ENCODE results near the gene RUVBL2.
"Not testable (repeated sequence)": the region's sequence is repeated elsewhere in the genome, so short reads cannot be mapped to it uniquely, and the experiment has no call there.

The RUVBL2 gene

DNA sequence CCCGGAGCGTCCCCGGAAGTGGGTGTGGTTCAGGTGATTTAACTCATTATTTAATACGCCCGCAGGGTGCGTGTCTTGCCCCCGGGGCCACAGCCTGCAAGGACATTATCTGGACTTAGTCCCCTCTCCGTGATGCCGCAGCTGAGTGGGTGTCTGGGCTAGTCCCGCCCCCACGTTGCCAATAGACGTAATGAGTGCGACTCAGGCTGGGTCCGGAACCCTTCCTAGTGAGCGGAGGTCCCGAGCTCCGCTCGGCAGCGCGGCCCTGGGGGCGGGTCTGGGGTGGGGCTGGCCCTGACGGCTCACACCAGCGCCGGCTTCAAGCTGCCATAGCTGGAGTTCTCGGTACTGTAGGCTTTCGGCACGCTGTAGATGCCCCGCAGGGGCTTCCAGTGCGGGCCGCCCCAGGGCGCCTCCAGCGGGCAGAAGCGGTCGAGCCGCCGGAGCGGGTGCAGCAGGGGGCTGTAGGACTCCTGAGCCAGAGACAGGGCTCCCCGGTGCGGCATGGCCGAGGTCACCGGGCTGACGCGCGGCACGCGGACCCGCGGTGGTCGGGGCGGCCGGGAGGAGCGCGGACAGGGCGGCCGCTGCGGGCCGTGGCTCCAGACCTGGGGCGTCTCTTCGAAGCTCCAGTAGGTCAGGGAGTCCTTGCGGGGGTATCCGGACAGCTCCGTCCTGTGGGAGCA, 24.1 kb downstream of the RUVBL2 start:
- peak; percentile 62 for DNase-seq (ENCODE audit: low read depth)
- peak overlapping the region; percentile 47 for H3K4me3 ChIP-seq (ENCODE audit: low read depth, low read length)
- TF ChIP-seq, protein P1, sequence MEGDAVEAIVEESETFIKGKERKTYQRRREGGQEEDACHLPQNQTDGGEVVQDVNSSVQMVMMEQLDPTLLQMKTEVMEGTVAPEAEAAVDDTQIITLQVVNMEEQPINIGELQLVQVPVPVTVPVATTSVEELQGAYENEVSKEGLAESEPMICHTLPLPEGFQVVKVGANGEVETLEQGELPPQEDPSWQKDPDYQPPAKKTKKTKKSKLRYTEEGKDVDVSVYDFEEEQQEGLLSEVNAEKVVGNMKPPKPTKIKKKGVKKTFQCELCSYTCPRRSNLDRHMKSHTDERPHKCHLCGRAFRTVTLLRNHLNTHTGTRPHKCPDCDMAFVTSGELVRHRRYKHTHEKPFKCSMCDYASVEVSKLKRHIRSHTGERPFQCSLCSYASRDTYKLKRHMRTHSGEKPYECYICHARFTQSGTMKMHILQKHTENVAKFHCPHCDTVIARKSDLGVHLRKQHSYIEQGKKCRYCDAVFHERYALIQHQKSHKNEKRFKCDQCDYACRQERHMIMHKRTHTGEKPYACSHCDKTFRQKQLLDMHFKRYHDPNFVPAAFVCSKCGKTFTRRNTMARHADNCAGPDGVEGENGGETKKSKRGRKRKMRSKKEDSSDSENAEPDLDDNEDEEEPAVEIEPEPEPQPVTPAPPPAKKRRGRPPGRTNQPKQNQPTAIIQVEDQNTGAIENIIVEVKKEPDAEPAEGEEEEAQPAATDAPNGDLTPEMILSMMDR (conservative IDR thresholded peaks at IDR 0.05; ENCODE audit: low read depth, low read length): peak; percentile 61

DNA sequence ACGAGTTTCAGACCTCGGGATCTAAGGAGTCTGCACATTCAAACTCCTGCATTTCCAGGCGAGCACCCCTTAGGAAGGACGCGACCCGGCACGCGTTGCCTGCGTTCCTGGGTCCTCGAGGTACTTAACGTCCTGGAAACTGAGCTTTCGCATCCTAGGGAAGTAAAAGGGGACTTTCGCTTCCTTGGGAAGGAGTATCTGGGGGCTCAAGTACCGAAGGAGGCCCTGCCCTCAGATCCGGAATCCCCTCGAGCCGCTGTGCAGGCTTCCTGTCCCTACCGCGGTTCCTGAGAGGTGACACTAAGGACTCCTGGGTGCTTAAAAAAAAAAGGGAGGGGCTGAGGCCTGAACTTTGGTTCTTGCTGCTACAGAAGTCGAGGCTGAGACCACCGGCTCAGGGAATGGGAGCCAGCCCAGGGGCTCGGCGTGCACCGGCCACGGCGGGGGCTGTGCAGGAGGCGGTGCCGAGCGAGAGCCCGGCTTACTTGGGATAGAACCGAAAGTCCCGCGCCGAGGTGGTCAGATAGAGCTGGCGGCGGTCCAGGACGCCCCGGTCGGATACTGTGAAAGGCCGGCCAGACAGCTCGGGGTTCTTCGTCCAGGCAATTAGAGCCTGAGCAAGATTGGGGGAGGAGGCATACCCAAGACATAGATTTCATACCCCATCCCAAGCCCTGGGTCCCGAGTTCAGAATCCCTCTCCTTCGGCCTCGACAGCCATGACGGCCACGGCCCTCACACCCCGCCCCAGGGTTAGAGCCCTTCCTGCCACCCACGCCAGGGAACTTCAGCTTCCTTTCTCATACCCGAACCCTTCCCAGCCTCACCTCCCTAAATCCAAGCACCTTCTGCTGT, 24.9 kb downstream of the RUVBL2 start:
- DNase-seq (ENCODE audit: low read depth): not testable (repeated sequence)
- peak overlapping the region; percentile 47 for H3K4me3 ChIP-seq (ENCODE audit: low read depth, low read length)

DNA sequence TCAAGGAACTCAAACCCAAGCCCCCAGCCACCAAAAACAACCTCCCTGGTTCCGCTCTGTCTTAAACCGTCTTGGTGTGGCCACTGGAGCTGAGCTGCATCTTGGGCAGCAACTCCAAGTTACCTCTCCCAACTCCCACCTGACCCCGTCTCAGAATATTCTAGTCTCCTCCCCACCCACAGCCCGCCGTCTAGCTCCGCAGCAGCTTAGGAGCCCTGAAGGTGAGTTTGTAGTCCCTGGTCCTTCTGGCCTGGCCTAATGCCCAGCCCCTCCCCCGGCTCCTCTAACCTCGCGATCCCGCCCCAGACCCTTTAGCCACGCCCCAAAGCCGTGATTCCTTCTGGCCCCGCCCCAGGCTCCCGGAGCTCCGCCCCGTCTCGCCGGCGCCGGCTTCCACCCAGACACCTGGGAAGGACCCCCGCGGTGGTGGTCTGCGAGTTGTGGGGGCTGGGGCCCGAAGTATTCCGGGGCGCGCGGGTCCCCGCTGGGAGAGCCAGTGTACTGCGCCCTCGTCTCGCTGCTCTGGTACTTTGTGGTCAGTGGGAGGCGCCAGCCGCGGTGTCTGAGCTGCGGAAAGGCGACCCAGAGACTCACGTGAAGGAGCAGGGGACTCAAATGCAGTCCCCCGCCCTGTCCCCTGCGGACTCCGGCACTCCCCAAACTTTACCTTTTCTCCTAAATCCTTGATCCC, 25.7 kb downstream of the RUVBL2 start:
- TF ChIP-seq, protein P1 (conservative IDR thresholded peaks at IDR 0.05; ENCODE audit: low read depth, low read length): no peak

DNA sequence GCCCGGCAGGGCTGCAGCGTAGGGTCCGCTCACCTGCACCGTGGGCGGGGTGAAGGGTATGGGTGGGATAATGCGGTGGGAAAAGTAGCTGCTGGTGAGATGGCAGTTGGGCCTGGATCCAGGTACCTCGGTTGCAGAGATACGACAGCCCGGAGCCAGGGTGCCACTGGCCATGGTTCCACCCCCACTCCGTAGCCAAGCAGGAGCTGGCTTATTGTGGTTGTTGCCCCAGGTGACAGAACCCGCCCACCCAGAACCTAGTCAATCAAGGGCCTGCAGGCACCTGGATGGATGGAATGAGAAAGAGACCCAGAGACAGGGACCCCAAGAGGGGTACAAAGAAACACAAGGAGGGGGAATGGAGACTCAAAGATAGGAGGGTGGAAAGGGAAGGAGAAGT, 26.7 kb downstream of the RUVBL2 start:
- no peak overlapping the region for H3K4me3 ChIP-seq (ENCODE audit: low read depth, low read length)
- TF ChIP-seq, protein P1 (conservative IDR thresholded peaks at IDR 0.05; ENCODE audit: low read depth, low read length): no peak
- no peak for DNase-seq (ENCODE audit: low read depth)

More for the DNA sequence above, 25.7 kb downstream of the RUVBL2 start:
- DNase-seq (ENCODE audit: low read depth): peak; percentile 45
- H3K4me3 ChIP-seq (ENCODE audit: low read depth, low read length): peak overlapping the region; percentile 47

DNA sequence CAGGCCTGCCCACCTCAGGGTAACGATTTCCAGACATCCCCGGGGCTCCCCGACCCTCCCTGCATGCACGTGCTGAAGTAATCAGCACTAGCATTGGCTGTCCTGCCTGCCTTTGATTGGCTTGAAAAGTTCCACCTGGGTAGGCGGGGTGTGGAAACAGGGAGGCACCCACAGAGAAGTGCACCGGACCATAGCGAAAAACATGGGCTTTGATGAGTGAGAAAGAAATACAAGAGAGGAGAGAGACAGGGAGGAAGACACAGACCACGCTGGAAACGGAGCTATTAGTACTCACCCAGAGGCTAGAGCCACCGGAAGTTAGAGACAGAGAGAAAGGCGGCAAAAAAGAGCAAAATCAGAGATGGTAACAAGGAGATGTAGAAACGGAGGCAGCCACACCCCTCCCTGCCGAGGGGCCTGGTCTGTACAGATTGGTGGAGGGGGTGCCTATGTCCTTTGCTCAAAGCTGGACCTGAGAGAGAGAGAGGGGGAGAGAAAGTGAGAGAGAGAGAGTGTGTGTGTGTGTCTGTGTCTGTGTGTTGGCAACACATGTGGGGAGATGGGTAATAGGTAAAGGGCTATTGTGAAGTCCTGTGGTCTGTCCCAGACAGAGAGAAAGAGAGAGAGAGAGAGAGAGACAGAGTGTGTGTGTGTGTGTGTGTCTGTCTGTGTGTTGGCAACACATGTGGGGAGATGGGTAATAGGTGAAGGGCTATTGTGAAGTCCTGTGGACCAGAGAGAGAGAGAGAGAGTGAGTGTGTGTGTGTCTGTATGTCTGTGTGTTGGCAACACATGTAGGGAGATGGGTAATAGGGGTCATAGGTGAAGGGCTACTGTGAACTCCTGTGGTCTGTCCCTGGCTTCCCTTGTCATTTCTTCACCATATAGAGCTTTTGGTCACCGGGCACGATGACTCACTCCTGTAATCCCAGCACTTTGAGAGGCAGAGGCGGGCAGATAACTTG, 27.5 kb downstream of the RUVBL2 start:
- H3K4me3 ChIP-seq (ENCODE audit: low read depth, low read length): no peak overlapping the region
- DNase-seq (ENCODE audit: low read depth): peak; percentile 44
- TF ChIP-seq, protein P1 (conservative IDR thresholded peaks at IDR 0.05; ENCODE audit: low read depth, low read length): no peak

DNA sequence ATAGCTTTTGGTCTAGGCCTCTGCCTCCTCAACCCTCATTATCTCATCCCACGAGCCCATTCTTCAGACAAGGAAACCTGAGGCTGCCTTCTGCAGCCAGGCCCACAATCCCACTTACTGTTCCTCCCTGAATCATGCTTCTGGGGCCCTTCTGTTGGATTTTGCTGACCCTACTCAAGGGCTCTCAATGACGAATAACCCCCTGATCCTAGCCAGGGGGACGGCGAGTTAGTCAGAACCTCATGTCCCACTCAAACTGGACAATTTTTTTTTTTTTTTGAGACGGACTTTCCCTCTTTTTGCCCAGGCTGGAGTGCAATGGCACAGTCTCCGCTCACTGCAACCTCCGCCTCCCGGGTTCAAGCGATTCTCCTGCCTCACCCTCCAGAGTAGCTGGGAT, 28.4 kb downstream of the RUVBL2 start:
- TF ChIP-seq, protein P1 (conservative IDR thresholded peaks at IDR 0.05; ENCODE audit: low read depth, low read length): no peak
- DNase-seq (ENCODE audit: low read depth): no peak
- no peak overlapping the region for H3K4me3 ChIP-seq (ENCODE audit: low read depth, low read length)

DNA sequence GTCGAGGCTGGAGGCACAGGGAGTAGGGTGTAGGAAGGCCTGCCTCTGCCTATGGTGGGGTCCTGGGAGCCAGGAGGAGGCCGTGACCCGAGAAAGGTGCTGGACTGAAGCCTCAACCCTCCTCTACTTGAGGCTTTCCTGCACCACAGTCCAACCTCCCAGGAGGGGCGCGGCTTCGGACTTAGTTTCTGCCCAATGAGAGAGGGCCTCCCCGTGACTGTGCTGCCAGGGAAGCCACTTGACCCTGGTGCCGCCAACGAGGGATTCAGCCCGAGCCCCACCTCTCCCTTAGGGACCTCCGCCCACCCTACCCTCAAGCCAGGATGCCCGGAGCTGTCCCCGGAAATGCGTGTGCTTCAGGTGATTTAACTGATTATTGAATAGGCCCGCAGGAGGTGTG, 30.5 kb downstream of the RUVBL2 start, which contains the start of gene CGB3:
Gene CGB3 (minus strand): TSS at position 101 of the 400 bp plus-strand sequence. CDS start 362 bp downstream, outside the sequence.
- not testable (repeated sequence) for DNase-seq (ENCODE audit: low read depth); H3K4me3 ChIP-seq (ENCODE audit: low read depth, low read length)

DNA sequence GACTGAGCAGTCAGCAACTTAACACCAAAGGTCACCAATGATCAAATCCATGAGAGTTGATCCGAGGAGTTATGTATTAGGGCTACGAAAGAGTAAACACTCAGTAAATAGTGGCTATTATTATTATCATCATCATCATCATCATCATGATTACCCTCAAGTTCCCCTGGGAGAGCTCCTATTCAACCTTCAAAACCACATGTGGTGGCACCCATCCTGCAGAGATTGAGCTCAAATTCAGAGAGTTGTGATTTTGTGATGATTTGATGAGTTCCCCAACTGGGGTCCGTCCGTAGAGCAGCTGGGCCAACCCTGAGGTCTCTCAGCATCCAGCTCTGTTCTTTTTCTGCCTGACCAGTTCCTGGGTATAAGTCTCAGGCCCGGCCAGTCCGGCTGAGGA, 31.4 kb downstream of the RUVBL2 start:
- H3K4me3 ChIP-seq (ENCODE audit: low read depth, low read length); DNase-seq (ENCODE audit: low read depth): not testable (repeated sequence)

DNA sequence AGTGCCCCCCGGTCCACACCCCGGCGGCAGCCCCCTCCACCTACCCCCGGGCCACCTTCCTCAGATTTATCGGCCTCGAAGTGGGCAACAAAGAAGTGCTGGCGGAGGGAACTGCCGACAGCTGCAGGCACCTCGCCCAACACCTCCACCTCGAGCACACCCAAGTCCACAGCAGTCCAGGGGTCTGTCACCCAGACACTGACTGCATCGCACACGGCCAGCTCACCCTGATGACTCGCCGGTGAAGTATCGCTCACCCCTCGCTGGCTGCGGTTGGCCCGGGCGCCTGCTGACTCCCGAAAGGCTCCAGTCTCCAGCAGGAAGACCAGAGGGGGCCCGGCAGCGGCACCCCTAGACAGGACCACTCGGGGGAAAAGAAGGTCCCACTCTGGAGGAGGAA, 31.9 kb downstream of the RUVBL2 start:
- not testable (repeated sequence) for H3K4me3 ChIP-seq (ENCODE audit: low read depth, low read length); DNase-seq (ENCODE audit: low read depth)

DNA sequence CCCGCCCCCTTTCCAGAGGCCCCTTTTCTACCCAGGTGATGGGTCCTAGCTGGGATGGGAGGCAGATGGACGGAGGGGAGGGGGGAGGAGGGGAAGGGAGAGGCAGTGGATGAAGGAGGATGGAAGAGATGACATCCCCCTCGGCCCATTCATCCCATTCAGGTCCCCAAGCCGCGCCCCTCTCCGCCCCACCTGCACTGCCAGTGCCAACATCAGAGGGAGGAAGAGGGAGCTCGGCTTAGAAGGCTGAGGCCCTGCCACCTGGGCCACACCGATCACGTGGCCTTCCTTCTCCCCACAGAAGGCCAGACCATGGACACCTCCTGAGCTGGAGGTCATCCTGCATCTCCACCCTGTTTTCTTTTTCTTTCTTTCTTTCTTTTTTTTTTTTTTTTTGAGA, 35.0 kb downstream of the RUVBL2 start:
- not testable (repeated sequence) for H3K4me3 ChIP-seq (ENCODE audit: low read depth, low read length); DNase-seq (ENCODE audit: low read depth)

DNA sequence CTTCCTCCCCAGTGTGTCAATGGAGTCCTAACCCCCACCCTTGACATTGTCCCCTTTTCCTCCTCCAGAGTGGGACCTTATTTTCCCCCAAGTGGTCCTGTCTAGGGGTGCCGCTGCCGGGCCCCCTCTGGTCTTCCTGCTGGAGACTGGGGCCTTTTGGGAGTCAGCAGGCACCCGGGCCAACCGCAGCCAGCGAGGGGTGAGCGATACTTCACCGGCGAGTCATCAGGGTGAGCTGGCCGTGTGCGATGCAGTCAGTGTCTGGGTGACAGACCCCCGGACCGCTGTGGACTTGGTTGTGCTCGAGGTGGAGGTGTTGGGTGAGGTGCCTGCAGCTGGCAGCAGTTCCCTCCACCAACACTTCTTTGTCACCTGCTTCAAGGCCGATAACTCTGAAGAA, 36.1 kb downstream of the RUVBL2 start:
- not testable (repeated sequence) for H3K4me3 ChIP-seq (ENCODE audit: low read depth, low read length); DNase-seq (ENCODE audit: low read depth)

Data from choroid plexus epithelial cell (primary cell).